Neutrophil (primary cell): ENCODE data around the gene EFCAB8.

Source experiments
- H3K27ac ChIP-seq: fragments of 200-600 bp; sonication (generic); 2 replicates; pipeline ENCODE4 v1.5.1; 2016; ENCODE audit warnings: mild to moderate bottlenecking, moderate library complexity
- H3K27me3 ChIP-seq: fragments of 200-600 bp; sonication (generic); 2 replicates; pipeline ENCODE4 v1.6.0; 2016; ENCODE audit warnings: mild to moderate bottlenecking
- H3K36me3 ChIP-seq: fragments of 200-600 bp; sonication (generic); 2 replicates; pipeline ENCODE4 v1.5.1; 2017
- H3K4me1 ChIP-seq, 2 experiments: fragments of 200-600 bp in 1 of 2; sonication (generic) in 1 of 2; 1 replicate in 1 of 2; 2 replicates in 1 of 2; pipeline versions ENCODE4 v1.5.1 to v1.6.1; 2013 to 2016; ENCODE audit warnings: low read depth in 1 of 2, low read length in 1 of 2, mild to moderate bottlenecking in 1 of 2, moderate library complexity in 1 of 2; ENCODE audit not compliant: control insufficient read depth in 1 of 2, insufficient read depth in 1 of 2
- H3K4me3 ChIP-seq, 2 experiments: fragments of 200-600 bp in 1 of 2; sonication (generic) in 1 of 2; 1 replicate in 1 of 2; 2 replicates in 1 of 2; pipeline ENCODE4 v1.5.1; 2013 to 2016; ENCODE audit warnings: low read depth in 1 of 2, low read length in 1 of 2, mild to moderate bottlenecking in 1 of 2, moderate library complexity in 1 of 2
- H3K9me3 ChIP-seq: fragments of 200-600 bp; sonication (generic); 2 replicates; pipeline ENCODE4 v1.5.1; 2016
- TF ChIP-seq, protein P1 (sequence below): fragments of 200-600 bp; sonication (generic); IDR thresholded peaks from 2 replicates; pipeline ENCODE4 v1.5.1; 2016; ENCODE audit warnings: antibody characterized with exemption

EFCAB8 gene

GRCh38 chr20:32930181-32930580, 71.5 kb downstream of the EFCAB8 start:
- TF ChIP-seq, protein P1, sequence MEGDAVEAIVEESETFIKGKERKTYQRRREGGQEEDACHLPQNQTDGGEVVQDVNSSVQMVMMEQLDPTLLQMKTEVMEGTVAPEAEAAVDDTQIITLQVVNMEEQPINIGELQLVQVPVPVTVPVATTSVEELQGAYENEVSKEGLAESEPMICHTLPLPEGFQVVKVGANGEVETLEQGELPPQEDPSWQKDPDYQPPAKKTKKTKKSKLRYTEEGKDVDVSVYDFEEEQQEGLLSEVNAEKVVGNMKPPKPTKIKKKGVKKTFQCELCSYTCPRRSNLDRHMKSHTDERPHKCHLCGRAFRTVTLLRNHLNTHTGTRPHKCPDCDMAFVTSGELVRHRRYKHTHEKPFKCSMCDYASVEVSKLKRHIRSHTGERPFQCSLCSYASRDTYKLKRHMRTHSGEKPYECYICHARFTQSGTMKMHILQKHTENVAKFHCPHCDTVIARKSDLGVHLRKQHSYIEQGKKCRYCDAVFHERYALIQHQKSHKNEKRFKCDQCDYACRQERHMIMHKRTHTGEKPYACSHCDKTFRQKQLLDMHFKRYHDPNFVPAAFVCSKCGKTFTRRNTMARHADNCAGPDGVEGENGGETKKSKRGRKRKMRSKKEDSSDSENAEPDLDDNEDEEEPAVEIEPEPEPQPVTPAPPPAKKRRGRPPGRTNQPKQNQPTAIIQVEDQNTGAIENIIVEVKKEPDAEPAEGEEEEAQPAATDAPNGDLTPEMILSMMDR, result no peak
- H3K27me3 ChIP-seq, result peaks cover 5% of the 10 kb centered on the region
- H3K27ac ChIP-seq, result no peak overlapping the region
- no peak overlapping the region for H3K4me3 ChIP-seq
- no peaks in the 10 kb centered on the region for H3K4me1 ChIP-seq
- no peaks in the 10 kb centered on the region for H3K9me3 ChIP-seq
- H3K36me3 ChIP-seq, result no peaks in the 10 kb centered on the region

DNA sequence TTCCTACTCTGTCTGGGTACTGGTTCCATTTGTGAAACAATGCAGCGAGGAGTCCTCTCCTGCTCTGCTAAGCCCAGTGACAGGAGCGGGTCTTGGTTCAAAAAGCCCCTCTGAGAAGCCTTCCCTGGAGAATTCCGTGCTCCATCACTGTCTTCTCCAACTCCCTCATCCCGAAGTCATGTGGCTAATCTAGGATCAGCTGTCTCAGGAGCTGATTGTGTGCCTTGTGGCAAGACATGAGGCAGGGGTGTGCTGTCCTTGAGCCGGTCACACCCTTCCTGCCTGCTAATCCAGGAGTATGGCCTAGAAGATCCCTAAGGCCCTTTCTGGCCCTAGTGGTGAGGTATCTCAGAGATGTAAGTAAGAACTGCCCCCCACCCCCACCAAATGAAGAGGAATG, 72.0 kb downstream of the EFCAB8 start:
- TF ChIP-seq, protein P1, result no peak
- Histone ChIP-seq H3K4me1 (no peaks in the 10 kb centered on the region), H3K4me3 (no peak overlapping the region)

GRCh38 chr20:32934580-32934979, 75.9 kb downstream of the EFCAB8 start:
- Histone ChIP-seq H3K4me3 (no peak overlapping the region), H3K27me3 (no peaks in the 10 kb centered on the region), H3K4me1 (no peaks in the 10 kb centered on the region), H3K9me3 (no peaks in the 10 kb centered on the region), H3K36me3 (no peaks in the 10 kb centered on the region), H3K27ac (no peak overlapping the region)
- TF ChIP-seq, protein P1, result no peak

More for the DNA sequence above, 72.0 kb downstream of the EFCAB8 start:
- no peak overlapping the region for H3K27ac ChIP-seq
- H3K9me3 ChIP-seq, result no peaks in the 10 kb centered on the region
- H3K27me3 ChIP-seq, result peaks cover 3% of the 10 kb centered on the region
- H3K36me3 ChIP-seq, result no peaks in the 10 kb centered on the region

DNA sequence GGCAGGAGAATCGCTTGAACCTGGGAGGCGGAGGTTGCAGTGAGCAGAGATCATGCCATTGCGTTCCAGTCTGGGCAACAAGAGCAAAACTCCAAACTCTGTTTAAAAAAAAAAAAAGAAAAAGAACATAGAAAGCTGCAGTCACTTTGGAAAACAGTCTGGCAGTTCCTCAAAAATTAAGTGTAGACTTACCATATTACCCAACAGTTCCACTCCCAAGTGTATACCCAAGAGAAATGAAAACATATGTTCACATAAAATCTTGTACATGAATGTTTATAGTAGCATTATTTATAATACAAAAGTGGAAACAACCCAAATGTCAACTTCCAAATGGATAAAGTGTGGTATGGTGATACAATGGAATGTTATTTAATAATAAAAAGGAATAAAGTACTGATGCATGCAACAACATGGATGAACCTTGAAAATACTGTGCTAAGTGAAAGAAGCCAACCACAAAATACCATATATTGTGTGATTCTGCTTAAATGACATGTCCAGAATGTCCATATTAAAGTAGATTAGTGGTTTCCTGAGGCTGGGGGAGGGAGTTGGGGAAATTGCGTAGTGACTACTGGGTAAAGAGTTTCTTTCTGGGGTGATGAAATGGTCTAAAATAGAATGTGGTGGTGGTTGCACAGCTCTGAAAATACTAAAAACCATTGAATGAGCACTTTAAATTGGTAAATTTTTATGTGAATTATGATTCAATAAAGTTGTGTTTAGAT, 82.6 kb downstream of the EFCAB8 start:
- TF ChIP-seq, protein P1, result no peak
- H3K27ac ChIP-seq, result no peak overlapping the region
- no peaks in the 10 kb centered on the region for H3K36me3 ChIP-seq
- peaks cover 10% of the 10 kb centered on the region in 2 experiments for H3K4me1 ChIP-seq
- no peaks in the 10 kb centered on the region for H3K9me3 ChIP-seq
- H3K27me3 ChIP-seq, result no peaks in the 10 kb centered on the region
- H3K4me3 ChIP-seq, result no peak overlapping the region

GRCh38 chr20:32943490-32944052, 84.8 kb downstream of the EFCAB8 start:
- H3K4me3 ChIP-seq, result no peak overlapping the region
- peaks cover 10% of the 10 kb centered on the region in 2 experiments for H3K4me1 ChIP-seq
- H3K9me3 ChIP-seq, result no peaks in the 10 kb centered on the region
- no peaks in the 10 kb centered on the region for H3K36me3 ChIP-seq
- no peaks in the 10 kb centered on the region for H3K27me3 ChIP-seq
- TF ChIP-seq, protein P1, result no peak
- no peak overlapping the region for H3K27ac ChIP-seq
